SU-DHL-6 (cell line): ENCODE measurements around the gene SRPRB.

Source experiments
- H2AFZ ChIP-seq: fragments of 200-600 bp; sonication (generic); 2 replicates; pipeline ENCODE4 v1.6.1; 2014; ENCODE audit warnings: low read depth, mild to moderate bottlenecking, moderate library complexity, mixed read lengths, antibody characterized with exemption, low read length; ENCODE audit not compliant: severe bottlenecking
- H3F3A ChIP-seq: fragments of 200-600 bp; shearing (Covaris generic); 2 replicates; pipeline ENCODE4 v1.6.0; 2016; ENCODE audit warnings: antibody characterized with exemption, mild to moderate bottlenecking; ENCODE audit not compliant: insufficient read depth
- H3K27ac ChIP-seq: fragments of 200-600 bp; sonication (generic); 2 replicates; pipeline ENCODE4 v1.5.1; 2016; ENCODE audit warnings: low read depth, mild to moderate bottlenecking, low read length, moderate library complexity, mixed read lengths
- H3K27me3 ChIP-seq: fragments of 200-600 bp; sonication (generic), shearing (Covaris generic); 2 replicates; pipeline ENCODE4 v1.6.0; 2014; ENCODE audit warnings: mild to moderate bottlenecking, low read length
- H3K36me3 ChIP-seq: fragments of 200-600 bp; sonication (generic); 2 replicates; pipeline ENCODE4 v1.6.1; 2014; ENCODE audit warnings: mild to moderate bottlenecking, low read length, mixed read lengths
- H3K4me2 ChIP-seq: fragments of 300-600, 200-600 bp; shearing (Covaris generic), sonication (generic); 2 replicates; pipeline ENCODE4 v1.6.0; 2014; ENCODE audit warnings: low read length, low read depth, mild to moderate bottlenecking; ENCODE audit not compliant: poor library complexity, severe bottlenecking
- H3K4me3 ChIP-seq: fragments of 200-600 bp; sonication (generic); 2 replicates; pipeline ENCODE4 v1.5.1; 2014; ENCODE audit warnings: antibody characterized with exemption, low read length, mild to moderate bottlenecking, mixed read lengths; ENCODE audit not compliant: insufficient read depth, poor library complexity, severe bottlenecking
- H3K79me2 ChIP-seq: fragments of 200-600 bp; sonication (generic); 2 replicates; pipeline ENCODE4 v1.6.1; 2014; ENCODE audit warnings: mild to moderate bottlenecking, low read length, moderate library complexity; ENCODE audit not compliant: insufficient read depth
- H3K9ac ChIP-seq: fragments of 200-600 bp; sonication (generic); 2 replicates; pipeline ENCODE4 v1.7.0; 2014; ENCODE audit warnings: mild to moderate bottlenecking, low read length
- H3K9me2 ChIP-seq: fragments of 200-600 bp; sonication (generic); replicated peaks from 2 replicates; pipeline ENCODE4 v1.6.1; 2014; ENCODE audit warnings: low read length; ENCODE audit not compliant: insufficient read depth
- H3K9me3 ChIP-seq: fragments of 200-600 bp; sonication (generic); 2 replicates; pipeline ENCODE4 v1.6.1; 2014; ENCODE audit warnings: low read length, mixed read lengths; ENCODE audit not compliant: insufficient read depth
- H4K20me1 ChIP-seq: fragments of 200-600 bp; sonication (generic); 2 replicates; pipeline ENCODE4 v1.6.1; 2014; ENCODE audit warnings: low read depth, mild to moderate bottlenecking, antibody characterized with exemption, low read length, moderate library complexity, mixed read lengths
- CTCF ChIP-seq: fragments of 200-600 bp; sonication (generic); IDR thresholded peaks from one replicate; pipeline ENCODE4 v1.5.1; 2017; ENCODE audit warnings: antibody characterized with exemption, mild to moderate bottlenecking, low read length, moderate library complexity; ENCODE audit not compliant: insufficient read depth, poor library complexity, severe bottlenecking
- EZH2phosphoT487 ChIP-seq: fragments of 200-600 bp; sonication (generic), shearing (Covaris generic); conservative IDR thresholded peaks from 2 replicates; pipeline ENCODE4 v1.6.1; 2018; ENCODE audit warnings: mild to moderate bottlenecking, antibody characterized with exemption, low read length, moderate library complexity, mixed read lengths

Gene SRPRB

GRCh38 chr3:133856316-133856715 is 50.7 kb downstream of the SRPRB start:
- no peak overlapping the region for H3K4me2 ChIP-seq
- H3K36me3 ChIP-seq: no peaks in the 10 kb centered on the region
- H3K27ac ChIP-seq: no peak overlapping the region
- no peaks in the 10 kb centered on the region for H3K9me3 ChIP-seq
- H3K9me2 ChIP-seq: no peaks in the 10 kb centered on the region
- no peak overlapping the region for H2AFZ ChIP-seq
- H4K20me1 ChIP-seq: no peaks in the 10 kb centered on the region
- H3F3A ChIP-seq: no peaks in the 10 kb centered on the region
- no peak overlapping the region for H3K9ac ChIP-seq
- no peaks in the 10 kb centered on the region for H3K27me3 ChIP-seq
- H3K4me3 ChIP-seq: no peak overlapping the region
- H3K79me2 ChIP-seq: no peaks in the 10 kb centered on the region
- TF ChIP-seq EZH2phosphoT487 (no peak), CTCF (no peak)

GRCh38 chr3:133857767-133858166 is 52.2 kb downstream of the SRPRB start:
- Histone ChIP-seq H3K27me3 (no peaks in the 10 kb centered on the region), H3K79me2 (no peaks in the 10 kb centered on the region), H4K20me1 (no peaks in the 10 kb centered on the region), H3K4me2 (no peak overlapping the region), H3K9ac (no peak overlapping the region), H3K9me3 (no peaks in the 10 kb centered on the region), H3K27ac (no peak overlapping the region), H3K4me3 (no peak overlapping the region), H3K9me2 (no peaks in the 10 kb centered on the region), H3K36me3 (no peaks in the 10 kb centered on the region), H3F3A (no peaks in the 10 kb centered on the region), H2AFZ (no peak overlapping the region)
- no peak for TF ChIP-seq CTCF
- no peak for TF ChIP-seq EZH2phosphoT487

GRCh38 chr3:133859381-133860234 is 54.0 kb downstream of the SRPRB start:
- H3K27ac ChIP-seq: no peak overlapping the region
- no peak overlapping the region for H3K4me2 ChIP-seq
- no peak overlapping the region for H2AFZ ChIP-seq
- no peaks in the 10 kb centered on the region for H3K36me3 ChIP-seq
- no peaks in the 10 kb centered on the region for H3K27me3 ChIP-seq
- no peaks in the 10 kb centered on the region for H3K79me2 ChIP-seq
- TF ChIP-seq CTCF (no peak), EZH2phosphoT487 (no peak)
- H3K9me2 ChIP-seq: no peaks in the 10 kb centered on the region
- H3K9me3 ChIP-seq: no peaks in the 10 kb centered on the region
- no peak overlapping the region for H3K4me3 ChIP-seq
- no peak overlapping the region for H3K9ac ChIP-seq
- H4K20me1 ChIP-seq: no peaks in the 10 kb centered on the region
- H3F3A ChIP-seq: no peaks in the 10 kb centered on the region
